Choroid plexus epithelial cell (primary cell): ENCODE measurements around the gene HNRNPA1.
A peak's percentile ranks its signal among the peaks of the same experiment; 100 is the strongest.

Experiments
- DNase-seq: peaks from one replicate; pipeline ENCODE4 v3.0.0-alpha.2; 2010; ENCODE audit warnings: low read depth
- H3K4me3 ChIP-seq: 2 replicates; pipeline ENCODE4 v1.5.1; 2011; ENCODE audit warnings: low read depth, mild to moderate bottlenecking, control low read depth, low read length, moderate library complexity
- TF ChIP-seq, protein P1 (sequence below): conservative IDR thresholded peaks from 2 replicates; pipeline ENCODE4 v1.5.1; 2011; ENCODE audit warnings: low read depth, mild to moderate bottlenecking, control low read depth, inconsistent platforms, low read length, moderate library complexity

The HNRNPA1 gene

DNA sequence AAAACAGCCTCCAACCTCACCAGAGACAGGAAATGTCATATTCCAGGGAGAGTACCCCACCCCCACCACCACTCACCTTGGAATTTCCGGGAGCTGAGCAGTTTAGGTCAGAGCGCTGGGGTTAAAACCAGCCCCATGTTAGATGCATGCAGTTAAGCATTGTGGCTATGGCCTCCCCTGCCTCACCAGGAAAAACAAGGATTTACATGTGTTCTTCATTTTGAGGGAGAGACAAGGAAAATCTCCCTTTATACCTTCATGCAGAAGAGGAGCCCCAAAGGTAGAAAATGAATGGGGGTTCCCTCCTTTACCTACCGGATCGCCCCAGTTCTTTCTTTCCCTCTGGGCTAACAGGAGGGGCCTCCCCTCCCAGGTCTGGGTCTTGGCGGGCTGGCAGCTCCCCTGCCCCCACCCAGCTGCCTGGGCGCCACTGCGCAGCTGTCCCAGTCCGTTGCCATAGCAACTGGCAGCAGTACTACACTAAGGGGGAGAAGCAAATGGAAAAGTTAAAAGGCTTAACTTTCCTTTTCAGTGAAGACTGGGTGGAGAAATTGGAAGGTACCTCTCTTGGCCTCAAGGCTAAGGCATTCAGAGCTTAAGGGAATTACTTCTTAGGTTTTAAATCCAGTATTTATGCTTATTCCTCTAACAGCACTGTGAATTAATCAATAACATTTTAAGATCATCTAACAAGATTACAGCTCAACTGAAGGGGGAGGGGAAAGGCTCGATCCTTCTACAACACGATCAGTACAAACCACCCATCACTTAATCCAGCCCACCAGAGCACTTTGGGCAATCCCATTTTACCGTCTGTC lies 21.1 kb upstream of the HNRNPA1 start:
- TF ChIP-seq, protein P1, sequence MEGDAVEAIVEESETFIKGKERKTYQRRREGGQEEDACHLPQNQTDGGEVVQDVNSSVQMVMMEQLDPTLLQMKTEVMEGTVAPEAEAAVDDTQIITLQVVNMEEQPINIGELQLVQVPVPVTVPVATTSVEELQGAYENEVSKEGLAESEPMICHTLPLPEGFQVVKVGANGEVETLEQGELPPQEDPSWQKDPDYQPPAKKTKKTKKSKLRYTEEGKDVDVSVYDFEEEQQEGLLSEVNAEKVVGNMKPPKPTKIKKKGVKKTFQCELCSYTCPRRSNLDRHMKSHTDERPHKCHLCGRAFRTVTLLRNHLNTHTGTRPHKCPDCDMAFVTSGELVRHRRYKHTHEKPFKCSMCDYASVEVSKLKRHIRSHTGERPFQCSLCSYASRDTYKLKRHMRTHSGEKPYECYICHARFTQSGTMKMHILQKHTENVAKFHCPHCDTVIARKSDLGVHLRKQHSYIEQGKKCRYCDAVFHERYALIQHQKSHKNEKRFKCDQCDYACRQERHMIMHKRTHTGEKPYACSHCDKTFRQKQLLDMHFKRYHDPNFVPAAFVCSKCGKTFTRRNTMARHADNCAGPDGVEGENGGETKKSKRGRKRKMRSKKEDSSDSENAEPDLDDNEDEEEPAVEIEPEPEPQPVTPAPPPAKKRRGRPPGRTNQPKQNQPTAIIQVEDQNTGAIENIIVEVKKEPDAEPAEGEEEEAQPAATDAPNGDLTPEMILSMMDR, result no peak
- peak overlapping the region; percentile 54 for H3K4me3 ChIP-seq
- peak; percentile 93 for DNase-seq

DNA sequence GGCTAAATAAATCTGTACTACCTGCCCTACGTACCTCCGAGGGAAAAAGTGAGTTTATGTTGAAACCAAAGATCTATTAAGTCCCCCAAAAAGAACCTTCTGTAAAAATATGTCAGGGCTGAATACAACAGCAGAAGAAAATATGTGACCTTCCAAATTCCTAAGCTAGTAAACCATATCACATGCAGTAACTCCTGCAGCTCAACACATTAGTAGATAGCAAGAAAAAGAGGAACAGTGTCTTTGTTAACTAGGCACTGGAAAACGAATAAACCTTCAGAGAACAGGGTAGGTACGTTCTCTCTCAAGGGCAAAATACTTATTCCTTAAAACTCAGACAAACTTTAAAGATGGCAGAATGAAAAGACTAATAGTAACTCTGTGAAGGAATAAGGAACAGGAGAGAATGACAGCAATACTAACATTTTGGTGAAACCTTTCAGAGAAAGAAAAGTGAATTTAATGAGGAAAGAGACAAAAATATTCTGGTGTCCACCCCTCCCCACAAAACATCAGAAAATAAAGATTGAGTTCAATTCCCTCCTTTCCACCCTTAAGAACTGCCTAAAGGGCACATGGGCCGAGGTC lies 18.6 kb upstream of the HNRNPA1 start:
- TF ChIP-seq, protein P1, result no peak

DNA sequence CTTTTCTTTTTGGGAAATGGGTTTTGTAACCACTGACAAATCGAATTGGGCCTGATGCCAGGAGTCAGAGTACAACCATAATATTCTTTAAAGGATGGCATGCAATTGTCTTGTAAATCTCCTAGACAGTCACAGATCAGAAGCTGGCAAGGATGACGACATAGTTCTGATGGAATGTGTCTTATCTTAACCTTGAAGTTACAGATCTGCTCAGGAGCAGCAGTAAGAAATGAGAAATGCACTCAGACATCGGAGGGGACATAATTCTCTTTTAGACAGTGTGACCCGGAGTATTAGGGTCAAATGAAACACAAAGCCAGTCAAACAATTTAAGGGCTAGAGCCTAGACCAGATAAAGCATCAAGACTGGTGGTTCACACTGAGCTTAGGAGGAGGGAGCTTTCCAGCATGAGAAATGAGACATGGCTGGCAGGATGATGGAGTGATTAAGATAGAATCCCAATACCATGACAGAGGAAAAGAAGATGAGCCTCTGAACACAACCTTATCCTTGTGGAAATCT lies 18.1 kb upstream of the HNRNPA1 start:
- H3K4me3 ChIP-seq, result peak overlapping the region; percentile 20
- TF ChIP-seq, protein P1, result no peak
- peak; percentile 64 for DNase-seq

More for the DNA sequence above, 18.6 kb upstream of the HNRNPA1 start:
- peak; percentile 77 for DNase-seq
- peak overlapping the region; percentile 20 for H3K4me3 ChIP-seq

DNA sequence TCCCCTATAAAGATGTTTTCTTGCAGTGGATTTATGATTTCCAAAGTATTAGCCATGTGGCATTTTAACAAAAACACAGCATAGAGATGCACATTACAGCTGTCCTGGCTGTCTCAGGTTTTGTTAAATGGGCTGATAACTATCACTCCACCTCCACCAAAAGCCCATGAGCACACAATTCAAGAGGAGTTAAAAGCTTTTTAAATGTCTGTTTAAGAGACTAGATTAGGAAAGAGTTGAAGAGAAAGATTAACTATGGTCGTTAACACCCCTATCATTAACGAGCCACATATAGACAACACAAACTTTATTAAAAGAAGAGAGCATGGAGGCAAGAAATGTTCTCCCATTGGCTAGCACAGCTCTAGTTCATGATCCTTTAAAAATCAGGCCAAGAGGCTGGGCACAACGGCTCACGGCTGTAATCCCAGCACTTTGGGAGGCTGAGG lies 15.1 kb upstream of the HNRNPA1 start:
- no peak overlapping the region for H3K4me3 ChIP-seq
- TF ChIP-seq, protein P1, result no peak
- DNase-seq, result no peak

DNA sequence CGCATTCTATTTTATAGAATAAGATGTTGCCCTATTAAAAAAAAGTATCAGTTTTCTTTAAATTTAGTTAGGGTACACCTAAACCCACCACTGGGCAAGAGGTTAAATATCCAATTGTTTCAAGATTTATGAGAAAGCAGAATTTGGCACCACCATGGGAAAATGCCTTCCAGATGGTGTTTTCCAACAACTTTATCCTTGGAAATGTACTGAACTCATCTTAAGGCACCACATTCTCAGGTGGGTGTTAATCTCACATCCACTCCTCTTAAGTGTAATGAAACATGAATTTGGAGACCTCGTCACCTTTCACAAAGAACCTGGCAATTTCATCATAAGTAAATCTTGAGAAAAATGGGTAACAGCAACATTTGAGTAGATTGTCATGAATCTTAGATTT lies 13.7 kb upstream of the HNRNPA1 start:
- DNase-seq, result no peak
- no peak overlapping the region for H3K4me3 ChIP-seq
- TF ChIP-seq, protein P1, result no peak

DNA sequence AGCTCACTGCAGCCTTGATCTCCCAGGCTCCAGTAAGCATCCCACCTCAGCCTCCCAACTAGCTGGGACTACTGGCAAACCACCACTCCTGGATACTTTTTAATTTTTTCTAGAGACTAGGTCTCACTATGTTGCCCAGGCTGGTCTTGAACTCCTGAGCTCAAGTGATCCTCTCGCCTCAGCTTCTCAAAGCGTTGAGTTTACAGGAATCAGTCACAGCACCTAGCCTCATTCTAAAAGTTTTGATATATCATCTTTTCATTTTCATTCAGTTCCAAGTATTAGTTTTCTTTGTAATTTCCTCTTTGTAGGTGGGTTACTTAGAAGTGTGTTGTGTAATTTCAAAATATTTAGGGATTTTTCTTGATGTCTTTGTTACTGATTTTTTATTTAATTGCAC lies 10.2 kb upstream of the HNRNPA1 start:
- no peak overlapping the region for H3K4me3 ChIP-seq
- no peak for DNase-seq
- TF ChIP-seq, protein P1, result no peak
